Stimulated activated CD8-positive, alpha-beta memory T cell treated with anti-CD3 and anti-CD28 coated beads, Interleukin-7, amount 100 ng/mL, for 4 hours (primary cell): ENCODE data around the gene RCOR3.
A peak's percentile ranks its signal among the peaks of the same experiment; 100 is the strongest.
"Not testable (repeated sequence)": the region's sequence is repeated elsewhere in the genome, so short reads cannot be mapped to it uniquely, and the experiment has no call there.

ENCODE experiments used
- DNase-seq, 2 donors: peaks; one replicate each; pipeline ENCODE4 v3.0.0-alpha.2; 2020; ENCODE audit warnings: low read depth in 2 of 2

RCOR3 gene

GRCh38 chr1:211340622-211341507, 81.7 kb downstream of the RCOR3 start:
- DNase-seq, result no peak

GRCh38 chr1:211341999-211342398, 82.8 kb downstream of the RCOR3 start:
- no peak for DNase-seq

GRCh38 chr1:211343607-211344006, 84.4 kb downstream of the RCOR3 start:
- no peak for DNase-seq

- DNase-seq, result no peak
These were observed 85.0 kb downstream of the RCOR3 start for GRCh38 chr1:211344152-211344618.

GRCh38 chr1:211345719-211346118, 86.6 kb downstream of the RCOR3 start:
- no peak for DNase-seq

GRCh38 chr1:211347077-211347844, 88.1 kb downstream of the RCOR3 start:
- no peak for DNase-seq

GRCh38 chr1:211348547-211348946, 89.4 kb downstream of the RCOR3 start:
- no peak for DNase-seq

GRCh38 chr1:211349741-211350140, 90.6 kb downstream of the RCOR3 start:
- no peak for DNase-seq

- not testable (repeated sequence) for DNase-seq
These were observed 92.9 kb downstream of the RCOR3 start for GRCh38 chr1:211352055-211352454.

GRCh38 chr1:211352465-211352864, 93.3 kb downstream of the RCOR3 start:
- no peak for DNase-seq

- peak; percentile 29 to 47 for DNase-seq
These were observed 93.9 kb downstream of the RCOR3 start for GRCh38 chr1:211352985-211353515.

GRCh38 chr1:211353562-211354212, 94.5 kb downstream of the RCOR3 start:
- DNase-seq, result no peak

- DNase-seq, result no peak
These were observed 96.7 kb downstream of the RCOR3 start for GRCh38 chr1:211355873-211356272.

- DNase-seq, result no peak
These were observed 97.7 kb downstream of the RCOR3 start for GRCh38 chr1:211356723-211357407.

- no peak for DNase-seq
These were observed 99.5 kb downstream of the RCOR3 start for GRCh38 chr1:211358685-211359084.

GRCh38 chr1:211359876-211360275, 100.7 kb downstream of the RCOR3 start:
- no peak for DNase-seq

GRCh38 chr1:211361202-211361601, 102.0 kb downstream of the RCOR3 start:
- no peak for DNase-seq
